Head of caudate nucleus (tissue), 42 donors: ENCODE measurements around the gene SIAH2.

Experiments
- DNase-seq, 42 donors: peaks; one replicate each; pipeline versions ENCODE4 v3.0.0 to v3.0.0-alpha.2; 2020 to 2021; ENCODE audit warnings: mixed read lengths in 7 of 42
- intact Hi-C: fragments of 100-400 bp; cut with DNase I; formaldehyde crosslinking; loops from one replicate; pipeline ENCODE4 v1.15.0; 2022

Gene SIAH2

DNA sequence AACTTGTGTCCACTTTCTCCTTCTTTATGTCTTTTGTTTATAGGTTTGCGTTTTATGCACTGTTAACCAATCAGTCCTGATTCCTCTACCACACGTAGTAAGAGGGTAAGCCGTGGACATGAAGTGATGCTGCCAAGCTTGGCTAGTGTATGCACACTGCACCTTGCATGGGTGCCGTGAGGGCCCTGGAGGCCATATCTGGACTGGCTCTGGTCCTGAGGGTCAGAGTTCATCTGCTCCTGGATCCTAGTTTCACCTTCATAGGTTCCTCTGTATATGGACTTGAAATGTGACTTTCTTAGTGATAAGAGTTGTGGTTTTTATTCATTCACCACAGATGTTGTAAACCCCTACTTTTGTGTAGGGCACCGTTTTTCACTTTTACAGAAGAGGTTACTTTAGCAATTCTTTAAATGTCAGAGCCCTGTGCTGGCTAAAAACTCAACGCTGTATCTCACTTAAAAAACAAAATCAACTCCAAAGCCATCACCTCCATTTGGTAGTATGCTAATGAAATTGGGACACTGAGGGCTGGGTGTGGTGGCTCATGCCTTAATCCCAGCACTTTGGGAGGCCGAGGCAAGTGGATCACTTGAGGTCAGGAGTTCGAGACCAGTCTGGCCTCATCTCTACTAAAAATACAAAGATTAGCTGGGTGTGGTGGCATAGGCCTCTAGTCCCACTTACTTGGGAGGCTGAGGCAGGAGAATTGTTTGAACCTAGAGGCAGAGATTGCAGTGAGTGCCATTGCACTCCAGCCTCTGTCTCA is 22.9 kb downstream of the SIAH2 start:
- intact Hi-C loops = no loop called here
- DNase-seq = peak in 1 of 42 donors; percentile 20

DNA sequence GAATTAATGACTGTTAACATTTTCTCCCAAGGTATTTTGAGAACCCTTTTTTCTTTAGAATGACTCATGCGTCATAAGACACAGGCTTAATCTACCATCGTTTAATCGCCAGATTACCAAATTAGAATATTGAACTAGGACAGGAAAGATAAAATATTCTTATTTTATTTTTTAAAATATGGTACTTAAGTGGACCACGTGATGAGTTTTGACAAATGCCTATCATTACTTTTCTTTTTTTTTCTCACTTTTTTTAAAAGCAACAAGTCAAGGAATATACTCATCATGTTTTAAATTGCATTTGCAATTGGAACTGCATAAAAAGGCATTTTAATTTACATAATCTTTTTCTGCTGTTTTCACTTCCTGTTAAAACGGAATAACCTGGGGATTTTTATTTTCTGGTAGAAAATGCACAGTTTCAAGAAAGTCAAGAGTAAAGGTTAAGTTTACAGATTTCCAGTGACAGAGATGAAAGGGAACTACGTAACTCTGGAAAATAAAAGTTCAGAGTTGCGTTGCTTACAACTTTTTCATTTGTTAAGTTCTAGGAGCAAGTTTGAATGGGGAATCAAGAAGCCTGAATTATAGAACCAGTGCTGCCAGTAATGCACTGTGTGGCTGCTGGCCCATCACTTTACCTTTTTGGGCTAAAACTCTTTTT is 23.6 kb downstream of the SIAH2 start:
- DNase-seq = no peak

DNA sequence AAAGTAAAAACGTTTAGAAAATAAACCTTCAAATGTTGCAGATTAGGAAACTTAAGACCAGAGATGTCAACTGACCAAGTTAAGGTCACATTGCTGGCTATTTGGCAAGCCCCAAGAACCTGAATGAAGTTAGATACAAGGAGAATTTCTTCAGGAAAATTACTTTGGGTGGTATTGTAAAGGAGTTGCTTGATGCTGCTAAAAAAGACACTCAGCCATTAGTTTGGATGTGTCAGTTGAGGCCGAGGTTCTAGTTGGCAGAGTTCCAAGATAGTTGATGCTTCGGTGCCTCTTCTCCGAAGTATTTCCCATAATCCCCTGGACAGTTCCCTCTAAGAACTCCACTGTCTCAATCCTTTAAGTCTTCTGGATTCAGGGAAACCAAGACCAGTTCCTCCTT is 24.3 kb downstream of the SIAH2 start:
- intact Hi-C loops = no loop called here
- DNase-seq = peak in 1 of 42 donors; percentile 27

More for the DNA sequence above, 23.6 kb downstream of the SIAH2 start:
- intact Hi-C loops = no loop called here

DNA sequence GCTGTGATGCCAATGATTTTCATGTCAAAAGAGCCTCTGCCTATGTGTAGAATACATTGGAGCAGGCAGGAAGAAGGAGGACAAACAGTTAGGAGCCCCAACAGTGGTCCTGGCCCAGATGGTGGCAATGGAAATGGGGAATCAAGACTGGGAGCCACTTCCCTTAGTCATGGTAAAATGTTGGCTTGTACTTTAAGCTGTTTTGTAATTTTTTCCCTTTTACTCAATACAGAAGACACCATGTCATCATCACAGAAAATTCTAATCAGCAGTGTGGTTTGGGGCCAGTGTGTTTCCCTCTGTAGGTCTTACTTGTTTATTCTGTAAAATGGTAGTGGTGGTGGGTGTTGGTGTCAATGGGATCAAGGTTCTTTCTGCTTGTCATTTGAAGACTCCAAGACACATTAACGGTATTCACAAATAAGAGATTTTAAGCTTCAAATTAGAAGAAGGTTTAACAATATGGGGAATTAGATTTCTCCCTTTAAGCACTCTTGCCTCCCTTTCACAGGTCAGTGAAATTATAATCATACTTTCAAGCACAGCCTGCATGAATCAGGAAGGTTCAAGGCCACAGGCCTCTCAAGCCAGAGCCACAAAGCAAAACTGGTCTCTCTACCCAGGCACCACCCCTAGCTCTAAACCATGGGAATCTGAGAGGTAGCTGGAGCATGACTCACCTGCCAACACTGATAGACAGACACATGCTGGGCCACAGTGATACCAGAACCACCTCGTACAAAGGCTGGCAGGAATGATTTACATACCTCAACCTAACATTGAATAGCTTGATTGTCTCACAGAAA is 24.9 kb downstream of the SIAH2 start:
- intact Hi-C loops = no loop called here
- DNase-seq = no peak

DNA sequence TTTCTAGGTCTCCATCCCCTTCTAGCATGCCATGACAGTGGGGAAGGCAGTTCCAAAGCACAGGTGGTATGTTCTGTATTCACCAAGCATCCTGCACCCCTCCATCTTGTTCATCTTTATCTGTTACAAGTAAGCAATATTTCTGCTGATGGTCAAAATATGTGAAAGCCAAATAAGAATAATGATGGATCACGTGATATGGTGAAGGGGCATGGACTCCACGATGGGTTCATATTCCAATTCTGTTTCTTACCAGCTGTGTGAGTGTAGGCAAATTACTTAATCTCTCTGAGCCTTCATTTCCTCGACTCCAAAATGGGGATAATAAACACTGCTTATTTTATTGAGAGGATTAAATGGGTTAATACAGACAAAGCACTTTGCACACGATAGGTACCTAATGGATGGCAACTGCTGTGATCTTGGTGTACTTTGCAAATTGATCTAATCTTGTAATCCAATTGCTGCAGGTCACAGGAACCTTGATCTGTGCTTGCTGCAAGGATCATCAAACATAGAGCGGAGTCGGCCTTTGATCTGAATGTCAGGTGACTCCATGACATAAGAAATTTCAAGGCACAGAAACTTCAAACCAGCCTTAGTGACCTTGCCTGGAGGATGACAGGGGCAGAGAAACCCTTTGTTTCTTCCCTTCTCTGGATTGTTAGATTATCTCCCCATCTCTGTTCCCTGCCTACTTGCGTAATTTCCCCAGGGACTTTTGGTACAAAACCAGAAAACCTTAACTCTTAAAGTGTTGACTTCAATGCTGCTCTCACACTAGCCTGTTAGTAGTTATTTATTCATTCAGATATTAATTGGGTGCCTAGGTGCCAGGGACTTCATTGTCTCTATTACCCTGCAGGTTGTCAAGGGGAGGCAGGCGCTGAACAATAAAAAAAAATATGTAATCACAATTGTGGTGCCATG is 25.8 kb downstream of the SIAH2 start:
- intact Hi-C loops = no loop called here
- no peak for DNase-seq

DNA sequence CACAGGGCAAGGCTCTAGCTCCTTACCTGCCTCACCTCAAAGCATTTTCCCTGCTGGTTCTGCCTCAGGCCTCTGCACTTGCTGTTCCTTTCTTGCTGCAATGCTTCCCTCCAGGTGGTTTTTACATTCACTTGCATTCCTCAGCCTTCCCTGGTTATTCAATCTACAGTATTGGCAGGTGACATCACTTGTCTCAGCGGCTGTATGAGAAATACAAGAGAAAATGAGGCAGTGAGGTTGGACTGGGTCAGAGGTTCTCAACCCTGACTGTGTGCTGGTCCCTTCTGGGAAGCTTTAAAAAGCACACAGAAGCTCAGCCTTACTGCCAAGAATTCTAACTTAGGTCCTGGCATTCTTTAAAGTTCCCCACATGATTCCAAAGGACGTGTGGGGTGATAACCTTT is 26.7 kb downstream of the SIAH2 start:
- intact Hi-C loops = no loop called here
- peak in 1 of 42 donors; percentile 12 for DNase-seq

DNA sequence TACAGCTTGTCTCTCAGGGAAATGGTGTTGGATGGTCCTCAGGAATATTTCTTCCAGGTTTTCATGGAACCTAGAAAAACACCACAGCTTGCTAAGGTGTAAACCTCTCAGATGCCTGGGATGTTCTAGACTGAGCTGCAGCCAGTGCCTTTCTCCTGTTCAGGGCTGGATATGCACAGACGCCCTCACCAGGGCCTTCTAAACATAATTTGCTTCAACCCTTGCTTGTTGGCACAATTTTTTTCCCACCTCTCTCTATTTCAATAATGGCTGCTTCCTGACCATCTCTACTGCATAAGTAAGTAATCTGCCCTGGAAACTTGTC is 28.2 kb downstream of the SIAH2 start:
- no peak for DNase-seq
- intact Hi-C loops = no loop called here

DNA sequence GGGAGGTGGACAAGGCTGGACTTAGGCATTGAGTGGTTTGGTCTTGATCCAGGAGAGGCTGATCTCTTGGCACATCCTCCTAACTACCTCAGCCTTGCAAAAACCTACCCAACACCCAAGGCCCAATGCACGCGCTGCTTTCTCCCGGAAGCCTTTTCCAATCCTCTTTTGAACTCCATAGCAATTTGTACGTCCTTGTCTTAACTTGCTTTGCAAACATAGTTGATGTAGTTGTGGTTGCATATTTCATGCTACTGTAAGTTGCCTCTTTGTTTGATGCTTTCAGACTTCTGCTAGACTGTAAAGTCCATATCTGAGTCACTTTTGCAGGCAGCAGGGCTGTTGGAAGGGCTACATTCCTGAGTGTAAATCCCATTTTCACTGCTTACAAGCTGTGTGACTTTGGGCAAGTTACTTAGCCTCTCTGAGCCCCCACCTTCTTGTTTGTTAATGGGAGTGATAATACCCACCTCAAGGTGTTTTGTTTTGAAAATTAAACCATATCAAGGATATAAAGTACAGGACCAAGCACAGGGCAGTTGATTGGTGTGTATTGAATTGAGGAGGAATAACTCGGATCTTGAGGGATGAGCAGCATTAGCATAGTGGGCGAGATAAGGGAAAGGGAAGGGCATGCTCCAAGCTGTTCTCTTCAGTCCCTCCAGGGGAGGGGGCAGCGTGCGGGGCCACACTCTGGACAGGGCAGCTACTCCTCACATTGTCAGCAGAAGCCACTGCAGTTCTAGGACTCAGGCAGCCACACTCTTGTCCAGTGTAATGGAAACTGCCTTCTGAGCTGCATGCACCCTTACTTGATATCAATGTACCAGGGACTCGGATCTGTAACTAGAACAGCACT is 28.8 kb downstream of the SIAH2 start:
- intact Hi-C loops = no loop called here
- no peak for DNase-seq

DNA sequence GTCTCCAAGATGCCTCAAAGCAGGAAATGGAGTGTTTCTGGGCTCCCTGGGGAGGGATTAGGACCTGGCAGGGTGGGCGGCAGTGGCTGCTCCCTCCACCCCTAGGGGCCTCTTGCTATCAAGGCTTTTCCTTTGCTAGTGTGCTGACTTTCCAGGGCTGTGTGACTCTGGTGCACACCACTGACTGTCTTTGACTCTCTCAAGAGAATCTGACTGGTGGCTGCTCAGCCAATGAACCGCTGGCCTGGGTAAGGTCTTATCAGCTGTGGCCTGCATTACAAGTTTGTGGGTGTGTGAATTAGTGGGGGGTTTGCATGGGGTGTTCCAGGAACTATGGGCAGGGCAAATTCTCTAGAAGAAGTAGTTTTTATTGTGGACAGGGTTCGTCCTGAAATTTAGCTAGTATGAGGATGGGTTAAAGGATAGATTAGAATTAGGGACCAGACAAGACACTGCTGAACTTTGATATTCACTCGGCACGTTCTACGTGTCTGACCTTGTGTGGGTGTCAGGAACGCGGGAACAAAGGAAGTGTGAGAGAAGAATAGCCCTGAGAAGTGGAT is 29.5 kb downstream of the SIAH2 start:
- no peak for DNase-seq
- intact Hi-C loops = no loop called here

DNA sequence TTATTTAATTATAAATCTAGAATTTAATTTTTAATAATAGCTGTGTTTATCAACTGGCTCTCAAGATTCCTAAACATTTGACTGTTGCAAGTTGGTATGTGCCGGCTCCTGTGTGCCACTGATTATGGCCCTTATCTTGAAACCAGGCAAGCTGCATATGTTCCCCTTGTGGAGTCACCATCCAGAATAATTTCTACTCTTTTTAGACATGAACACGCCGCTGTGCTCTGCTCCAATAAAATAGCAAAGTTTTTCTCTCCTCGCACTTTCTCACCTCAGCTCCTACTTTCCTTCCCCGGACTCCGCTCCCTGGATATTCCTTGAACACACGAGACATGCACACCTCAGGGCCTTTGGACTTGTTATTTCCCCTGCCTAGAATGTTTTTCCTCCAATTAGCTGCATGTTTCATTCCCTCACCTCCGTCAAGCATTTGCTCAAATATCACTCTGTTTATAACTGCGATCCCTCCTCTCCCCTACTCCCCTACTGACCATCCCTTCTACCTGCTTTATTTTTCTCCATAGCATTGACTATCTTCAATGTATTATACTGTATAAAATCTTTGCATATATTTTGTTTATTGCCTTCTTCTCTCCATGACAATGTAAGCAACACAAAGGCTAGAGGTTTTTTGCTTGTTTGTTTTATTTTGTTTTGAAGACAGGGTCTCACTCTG is 33.1 kb downstream of the SIAH2 start:
- peak in 1 of 42 donors; percentile 18 for DNase-seq
- intact Hi-C loops = no loop called here

DNA sequence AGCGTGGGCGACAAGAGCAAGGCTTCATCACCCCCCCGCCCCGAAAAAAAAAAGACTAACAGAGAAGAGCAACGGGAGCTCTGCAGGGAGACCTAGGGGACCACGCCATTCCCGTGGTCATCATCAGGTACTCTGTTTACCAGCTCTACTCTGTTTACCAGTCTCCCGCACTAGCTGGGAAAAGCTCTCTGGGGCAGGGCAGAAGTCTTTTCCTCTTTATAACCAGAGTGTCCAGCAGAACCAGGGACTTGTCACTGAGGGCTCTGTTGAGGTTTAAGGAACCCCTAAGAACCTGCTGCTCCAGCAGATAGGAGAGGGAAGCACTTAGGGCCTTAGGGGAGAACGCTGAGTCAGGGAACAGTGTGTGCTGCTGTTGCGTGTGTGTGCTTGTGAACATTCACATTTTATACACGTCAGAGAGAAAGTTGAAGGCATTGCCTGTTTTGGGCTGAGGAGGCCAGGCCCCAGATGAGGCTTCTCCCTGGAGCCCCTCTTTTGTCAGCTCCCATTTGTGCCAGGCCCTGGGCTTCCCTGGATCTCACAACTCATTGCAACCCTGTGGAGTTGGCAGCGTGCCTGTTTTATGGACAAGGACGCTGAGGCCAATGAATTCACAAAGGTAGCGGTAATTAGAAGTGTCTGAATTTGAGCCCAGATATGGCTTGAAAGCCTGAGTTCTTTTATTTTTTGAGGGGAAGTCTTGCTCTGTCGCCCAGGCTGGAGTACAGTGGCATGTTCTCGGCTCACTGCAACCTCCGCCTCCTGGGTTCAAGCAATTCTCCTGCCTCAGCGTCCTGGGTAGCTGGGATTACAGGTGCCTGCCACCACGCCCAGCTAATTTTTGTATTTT is 35.1 kb downstream of the SIAH2 start:
- peak in 1 of 42 donors; percentile 22 for DNase-seq
- intact Hi-C loops = no loop called here

DNA sequence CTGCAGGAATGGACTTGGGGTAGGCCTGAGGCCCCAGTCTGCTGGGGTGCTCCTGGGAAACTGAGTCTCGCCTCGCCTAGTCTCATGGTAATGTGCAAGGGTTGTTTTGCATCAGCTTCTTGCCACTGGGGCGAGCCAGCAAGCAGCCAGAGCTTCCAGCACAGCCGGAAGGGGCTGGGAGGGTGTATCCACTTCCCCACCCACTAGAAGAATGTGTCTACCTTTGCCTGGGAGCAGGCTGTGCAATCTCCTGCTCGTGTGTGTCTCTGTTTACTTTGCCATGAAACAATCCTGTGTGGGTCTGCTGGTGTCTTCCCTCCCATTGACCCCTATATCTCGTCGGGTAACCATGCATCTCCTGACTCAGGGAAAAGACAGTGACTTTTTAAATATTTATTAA is 37.4 kb downstream of the SIAH2 start:
- intact Hi-C loops = no loop called here
- no peak for DNase-seq

DNA sequence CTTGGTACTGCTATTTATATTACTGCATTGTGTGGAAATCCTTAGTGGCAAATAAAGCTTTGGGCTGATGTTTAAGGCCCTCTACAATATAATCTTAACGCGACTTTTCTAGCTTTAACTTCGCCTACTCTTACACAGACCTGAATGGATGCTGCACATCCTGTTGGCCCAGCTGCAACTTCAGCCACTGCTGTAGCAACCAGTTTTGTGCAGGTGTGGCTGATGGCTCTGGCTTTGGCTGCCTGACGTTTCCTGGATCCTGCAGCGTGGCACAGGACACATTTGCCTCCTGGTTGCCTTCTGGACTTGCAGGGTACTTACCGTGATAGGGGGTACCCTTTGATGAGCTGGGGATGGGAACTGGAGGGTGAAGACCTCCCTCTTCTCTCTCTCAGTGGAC is 39.0 kb downstream of the SIAH2 start:
- intact Hi-C loops = loop anchor here (5.0 kb wide), 1 partner anchor 138 kb away; no protein-coding TSS in a partner anchor
- DNase-seq = no peak

DNA sequence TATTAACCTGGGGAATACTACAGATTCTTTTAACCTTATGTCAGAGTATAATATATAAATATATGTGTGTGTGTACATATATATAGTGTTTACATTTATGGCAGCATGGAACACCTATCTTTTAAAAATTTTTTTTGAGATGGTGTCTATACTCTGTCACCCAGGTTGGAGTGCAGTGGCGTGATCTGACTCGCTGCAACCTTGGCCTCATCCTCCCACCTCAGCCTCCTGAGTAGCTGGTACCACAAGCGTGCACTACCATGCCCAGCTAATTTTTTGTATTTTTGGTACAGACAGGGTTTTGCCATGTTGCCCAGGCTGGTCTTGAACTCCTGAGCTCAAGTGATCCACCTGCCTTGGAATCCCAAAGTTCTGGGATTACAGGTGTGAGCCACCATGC is 40.7 kb downstream of the SIAH2 start:
- DNase-seq = peak in 1 of 42 donors; percentile 35
- intact Hi-C loops = loop anchor here (5.0 kb wide), 1 partner anchor 140 kb away; no protein-coding TSS in a partner anchor

DNA sequence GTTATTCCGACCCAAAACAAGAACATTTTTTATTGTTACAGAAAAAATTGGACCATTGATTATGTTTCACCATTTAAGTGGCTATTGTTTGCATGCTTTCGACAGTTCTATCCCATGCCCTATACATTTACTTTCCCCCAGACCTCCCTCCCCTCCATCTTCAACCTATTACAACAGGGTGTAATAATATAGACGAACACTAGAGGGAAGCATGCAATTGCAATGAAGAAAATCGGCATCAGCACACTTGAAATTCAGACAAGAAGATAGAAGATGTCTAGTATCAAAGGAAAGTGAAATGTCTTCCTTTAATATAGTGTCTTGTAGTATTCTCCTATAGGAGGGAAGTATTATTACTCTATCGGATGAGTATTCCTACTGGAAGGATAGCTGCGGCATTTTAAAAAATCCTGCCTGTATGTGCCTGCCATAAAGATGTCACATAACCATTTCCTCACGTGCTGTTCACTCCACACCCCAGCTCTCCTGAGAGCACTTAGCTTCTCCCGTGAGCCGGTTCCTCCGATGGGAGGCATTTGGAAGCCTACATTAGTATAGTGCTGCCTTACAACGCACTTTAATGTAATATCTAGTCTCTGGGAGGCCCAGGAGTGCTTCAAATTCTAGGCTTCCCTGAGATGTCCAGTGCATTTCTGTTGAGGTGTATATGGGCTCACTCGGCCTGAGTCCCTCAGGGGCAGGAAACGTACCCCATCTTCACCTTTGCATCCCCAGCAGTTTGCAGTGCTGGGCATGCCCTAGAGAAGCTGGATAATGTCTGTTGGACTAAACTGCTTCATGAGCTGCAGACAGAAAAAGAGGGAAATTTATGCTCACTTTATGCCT is 41.5 kb downstream of the SIAH2 start:
- DNase-seq = peak in 3 of 42 donors; percentile 26 to 66 (median 28)
- intact Hi-C loops = loop anchor here (2.0 to 5.0 kb wide), 2 partner anchors 141 to 425 kb away; no protein-coding TSS in a partner anchor
